Measurements from ENCODE around the gene SLC11A2. TPM values are rescaled to one million over a fixed set of nuclear protein-coding genes. Genes with fewer than 3 reads are reported as not detected.

Gene SLC11A2
- total RNA-seq (2016; rRNA removed; fragmentation: Illumina TruSeq; extraction: Trizol) (46.0 and 71.7 TPM in 2 replicates), polyA plus RNA-seq (2011; rRNA removed) (69.0 and 77.0 TPM in 2 replicates), polyA minus RNA-seq (2011; rRNA and poly(A)+ RNA removed; ENCODE audit: low replicate concordance) (122 and 227 TPM in 2 replicates), Bru-seq, nascent RNA (percentile 79 among the genes with signal in this experiment), BruChase-seq, experiment 1, labeled RNA remaining after a 6-hour chase (percentile 85 among the genes with signal in this experiment), BruChase-seq, experiment 2, labeled RNA remaining after a 2-hour chase (percentile 85 among the genes with signal in this experiment)
- total RNA-seq (2016; cell fraction: cytosol; rRNA removed; fragmentation: Illumina TruSeq; extraction: Trizol; ENCODE audit: low read depth) = 12.8 and 15.2 TPM in 2 replicates
- total RNA-seq (2016; cell fraction: insoluble cytoplasmic fraction; rRNA removed; fragmentation: Illumina TruSeq; extraction: Trizol) = 46.0 and 72.7 TPM in 2 replicates
- 27.2 and 30.1 TPM in 2 replicates for total RNA-seq (2016; cell fraction: membrane; rRNA removed; fragmentation: Illumina TruSeq; extraction: Trizol)
- total RNA-seq (2016; cell fraction: nucleus; rRNA removed; fragmentation: Illumina TruSeq; extraction: Trizol) = 88.4 and 99.6 TPM in 2 replicates
- 49.4 and 74.9 TPM in 2 replicates for polyA plus RNA-seq (2011; cell fraction: cytosol; rRNA removed)
- polyA plus RNA-seq (2011; cell fraction: nucleus; rRNA removed) = 104 and 109 TPM in 2 replicates
- polyA plus RNA-seq (2012) = 45.2 and 67.1 TPM in 2 replicates
- polyA plus RNA-seq (2016; cell fraction: cytosol; fragmentation: Illumina TruSeq; extraction: Trizol; ENCODE audit: low read depth) = 4.6 and 4.8 TPM in 2 replicates
- 28.1 and 31.7 TPM in 2 replicates for polyA plus RNA-seq (2016; cell fraction: insoluble cytoplasmic fraction; fragmentation: Illumina TruSeq; extraction: Trizol; ENCODE audit: low read depth)
- polyA plus RNA-seq (2016; cell fraction: membrane; fragmentation: Illumina TruSeq; extraction: Trizol; ENCODE audit: low read depth) = 11.2 and 12.2 TPM in 2 replicates
- polyA plus RNA-seq (2016; cell fraction: nucleus; fragmentation: Illumina TruSeq; extraction: Trizol; ENCODE audit: insufficient read depth, low read depth) = 95.3 and 96.3 TPM in 2 replicates
- polyA minus RNA-seq (2011; cell fraction: cytosol; rRNA and poly(A)+ RNA removed) = 58.3 and 68.0 TPM in 2 replicates
- polyA minus RNA-seq (2011; cell fraction: nucleus; rRNA and poly(A)+ RNA removed) = 136 and 147 TPM in 2 replicates
- long read RNA-seq, experiment 1, full-length matches to known transcripts = 15 of 40 reads
- long read RNA-seq, experiment 1, partial matches to known transcripts = 17 of 40 reads
- long read RNA-seq, experiment 1, other reads (novel, unspliced or antisense) = 8 of 40 reads
- long read RNA-seq, experiment 2, partial matches to known transcripts = 9 of 61 reads
- long read RNA-seq, experiment 2, other reads (novel, unspliced or antisense) = 52 of 61 reads

GRCh38 chr12:51025836-51026638 lies at the start of gene SLC11A2:
SLC11A2 (minus strand) TSS chr12:51026384; CDS start chr12:51010728, 15,656 bp downstream.
- in situ Hi-C loops (cut with HindIII; ENCODE audit: extremely low pct_ligation_motif_present, low pct_unique_long_range_greater_than_20kb) = loop anchor here (10.0 kb wide), 1 partner anchor 201 kb away; no protein-coding TSS in a partner anchor
- H3K9me3 ChIP-seq (ENCODE audit: low read length) = no peaks in the 10 kb centered on the region
- intact Hi-C loops (cut with micrococcal nuclease; ENCODE audit: unreplicated experiment) = loop anchor here (1.0 to 10.0 kb wide), 3 partner anchors 45 to 1901 kb away; no protein-coding TSS in a partner anchor
- H3K79me2 ChIP-seq (ENCODE audit: insufficient read depth, low read length) = peaks cover 43% of the 10 kb centered on the region
- no peaks in the 10 kb centered on the region for H4K20me1 ChIP-seq (ENCODE audit: insufficient read depth, low read length)
- POLR2A ChIA-PET = interaction anchor here (0.7 to 4.4 kb wide), 29 partner anchors 8 to 315 kb away, joined by 3 to 30 read pairs (median 5); partner anchors contain the start of genes ATF1, CSRNP2, DAZAP2 and LETMD1
- H3K27ac ChIP-seq (ENCODE audit: extremely low read length, insufficient read depth, low read length) = peak within 1 kb of the TSS; percentile 99
- H3K9ac ChIP-seq (ENCODE audit: insufficient read depth, low read depth, low read length) = peak within 1 kb of the TSS; percentile 95
- H3K4me2 ChIP-seq (ENCODE audit: low read depth, low read length) = peak within 1 kb of the TSS; percentile 89
- FAIRE-seq = peak; percentile 36
- DNase-seq (ENCODE audit: low spot score) = peak; percentile 94
- ATAC-seq = peak; percentile 91
- CTCF ChIA-PET (ENCODE audit: low intra/inter-chr PET ratio, low total read pairs) = no interaction called here
- 4% methylated on average over 9 of the region's 74 CpGs for WGBS (ENCODE audit: low lambda C conversion rate)
- peaks cover 73% of the 10 kb centered on the region for H3K4me1 ChIP-seq (ENCODE audit: insufficient read depth, low read length)
- peak within 1 kb of the TSS; percentile 59 to 79 (median 79) for H3K4me3 ChIP-seq (replicated peaks in 1 of 3; ENCODE audit: insufficient read depth in 1 of 3, low read depth in 2 of 3, low read length in 3 of 3)
- no peaks in the 10 kb centered on the region; a peak in 1 of 5 replicates for H3K27me3 ChIP-seq (ENCODE audit: control insufficient read depth in 1 of 2, insufficient read depth in 2 of 2, low read length in 2 of 2)
- H3K36me3 ChIP-seq (replicated peaks in 1 of 2; ENCODE audit: control insufficient read depth in 1 of 2, insufficient read depth in 2 of 2, low read length in 2 of 2) = no peaks in the 10 kb centered on the region
- BruUV-seq (replicated peaks) = no TSS peak
- no peak within 1 kb of the TSS for H2AFZ ChIP-seq (ENCODE audit: low read length)
- TF ChIP-seq SOX6 (IDR thresholded peaks at IDR 0.05) (no peak), SOX6 (CRISPR knock-in tag; IDR thresholded peaks at IDR 0.05) (peak; percentile 84), IRF1 (CRISPR knock-in tag; IDR thresholded peaks at IDR 0.05; ENCODE audit: low read depth) (no peak), ATF4 (CRISPR knock-in tag; IDR thresholded peaks at IDR 0.05) (peak in 1 of 2 experiments; percentile 56; a peak in 2 of 4 replicates), GATA4 (IDR thresholded peaks at IDR 0.05; ENCODE audit: borderline replicate concordance, low read depth) (no peak; the same call in 1 of the 2 replicates), MLX (CRISPR knock-in tag; IDR thresholded peaks at IDR 0.05) (peak; percentile 66; the same call in 1 of the 2 replicates), ZHX2 (IDR thresholded peaks at IDR 0.05; ENCODE audit: low read depth) (peak; percentile 40; the same call in 1 of the 2 replicates), ZHX2 (CRISPR knock-in tag; IDR thresholded peaks at IDR 0.05; ENCODE audit: borderline replicate concordance) (peak; percentile 55; the same call in 1 of the 2 replicates)

All from HepG2 (cell line).